Activated CD4-positive, alpha-beta T cell treated with anti-CD3 and anti-CD28 coated beads, Interleukin-2, amount 50 U/mL, for 24 hours (primary cell): ENCODE results near the gene MRPL32.

Experiments
- DNase-seq, 2 donors: peaks; one replicate each; pipeline ENCODE4 v3.0.0-alpha.2; 2020; ENCODE audit warnings: low read depth in 1 of 2, low spot score in 1 of 2

MRPL32 gene

DNA sequence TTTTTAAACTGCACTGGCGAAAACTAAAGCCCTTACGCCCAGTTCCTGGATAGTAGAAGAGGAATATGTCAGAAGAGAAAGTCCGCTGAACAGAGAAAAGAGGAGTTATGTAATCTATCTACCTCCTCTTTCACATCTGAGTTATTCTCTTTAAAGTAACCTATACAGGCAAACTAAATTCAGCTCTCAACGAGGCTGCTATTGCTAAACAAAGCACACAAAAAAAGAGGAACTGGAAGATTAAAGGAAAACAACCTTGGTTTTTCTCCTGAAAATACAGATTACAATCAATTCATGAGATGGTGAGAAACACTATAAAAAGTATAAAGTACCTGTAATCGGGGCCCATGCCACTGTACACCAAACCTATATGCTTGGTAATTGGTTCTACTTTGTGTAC, 6.0 kb upstream of the MRPL32 start:
- DNase-seq, result no peak

DNA sequence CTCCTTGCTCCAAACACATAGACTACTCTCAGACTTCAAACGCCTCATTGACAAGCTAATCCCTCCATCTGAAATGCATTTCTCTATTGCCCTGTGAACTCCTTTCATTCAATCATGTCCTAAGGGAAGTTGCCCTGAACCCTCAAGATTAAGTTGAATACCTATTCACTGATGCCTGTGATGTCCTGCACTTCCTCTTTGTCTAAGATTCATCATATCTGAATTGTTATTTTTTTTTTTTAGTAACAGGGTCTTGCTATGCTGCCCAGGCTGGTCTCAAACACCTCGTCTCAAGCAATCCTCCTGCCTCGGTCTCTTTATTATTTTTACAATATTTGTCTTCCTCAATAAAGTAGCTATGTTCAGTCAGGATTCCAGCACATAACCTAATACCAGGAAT, 3.4 kb upstream of the MRPL32 start:
- no peak for DNase-seq

DNA sequence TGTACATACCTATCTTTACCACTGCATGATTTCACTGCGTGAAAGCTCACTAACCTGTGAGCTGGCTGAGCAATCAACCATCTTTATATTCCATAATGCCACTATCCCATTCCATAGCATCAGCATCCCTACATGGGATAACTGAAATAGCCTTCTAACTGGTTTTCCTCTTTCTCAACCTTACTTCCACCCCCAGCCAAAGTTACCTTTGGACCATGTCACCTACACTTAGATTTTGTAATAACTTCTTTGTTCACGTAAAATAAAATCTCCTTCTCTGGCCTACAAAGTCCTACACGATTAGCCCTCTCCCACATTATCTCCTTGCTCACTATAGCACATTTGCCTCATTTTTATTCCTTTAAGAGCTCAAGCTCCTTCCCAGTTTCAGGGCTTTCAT, 2.7 kb upstream of the MRPL32 start:
- no peak for DNase-seq

DNA sequence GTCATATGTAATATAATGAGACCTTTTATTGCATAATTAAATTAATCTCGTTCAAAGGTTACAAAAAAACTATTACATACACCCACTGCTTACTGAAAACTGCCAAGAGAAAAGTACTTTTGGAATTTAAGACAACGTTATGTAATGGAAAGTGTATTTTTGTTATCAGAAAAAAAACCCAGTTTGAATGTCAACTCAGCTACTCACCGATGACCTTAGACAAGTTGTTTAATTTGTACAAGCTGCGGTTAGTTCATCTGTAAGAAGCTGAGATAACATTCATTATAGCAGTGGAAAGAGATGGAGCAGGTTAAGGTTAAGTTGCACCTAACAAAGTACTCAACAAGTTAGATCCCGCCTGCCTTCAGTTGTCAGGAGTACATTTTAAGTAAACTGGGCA, 1.3 kb upstream of the MRPL32 start:
- no peak for DNase-seq

DNA sequence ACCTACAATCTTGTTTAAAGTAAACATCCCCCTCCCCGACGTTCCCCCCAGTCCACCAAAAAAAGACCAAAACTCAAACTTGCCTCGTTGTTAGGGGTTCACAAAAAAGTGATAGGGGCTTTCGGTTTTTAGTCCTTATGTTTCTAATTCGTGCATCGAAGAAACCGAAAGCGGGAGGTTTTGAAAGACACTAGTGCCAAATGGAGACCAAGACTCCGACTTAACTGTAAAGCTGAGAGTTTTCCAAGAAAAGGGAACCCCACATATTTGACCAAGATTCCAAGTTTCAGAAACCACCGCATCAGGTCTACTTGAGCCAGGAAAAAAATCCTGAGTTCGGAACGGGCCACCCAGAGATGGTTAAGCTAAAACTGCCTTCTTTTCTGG, 736 bp upstream of the MRPL32 start:
- no peak for DNase-seq

DNA sequence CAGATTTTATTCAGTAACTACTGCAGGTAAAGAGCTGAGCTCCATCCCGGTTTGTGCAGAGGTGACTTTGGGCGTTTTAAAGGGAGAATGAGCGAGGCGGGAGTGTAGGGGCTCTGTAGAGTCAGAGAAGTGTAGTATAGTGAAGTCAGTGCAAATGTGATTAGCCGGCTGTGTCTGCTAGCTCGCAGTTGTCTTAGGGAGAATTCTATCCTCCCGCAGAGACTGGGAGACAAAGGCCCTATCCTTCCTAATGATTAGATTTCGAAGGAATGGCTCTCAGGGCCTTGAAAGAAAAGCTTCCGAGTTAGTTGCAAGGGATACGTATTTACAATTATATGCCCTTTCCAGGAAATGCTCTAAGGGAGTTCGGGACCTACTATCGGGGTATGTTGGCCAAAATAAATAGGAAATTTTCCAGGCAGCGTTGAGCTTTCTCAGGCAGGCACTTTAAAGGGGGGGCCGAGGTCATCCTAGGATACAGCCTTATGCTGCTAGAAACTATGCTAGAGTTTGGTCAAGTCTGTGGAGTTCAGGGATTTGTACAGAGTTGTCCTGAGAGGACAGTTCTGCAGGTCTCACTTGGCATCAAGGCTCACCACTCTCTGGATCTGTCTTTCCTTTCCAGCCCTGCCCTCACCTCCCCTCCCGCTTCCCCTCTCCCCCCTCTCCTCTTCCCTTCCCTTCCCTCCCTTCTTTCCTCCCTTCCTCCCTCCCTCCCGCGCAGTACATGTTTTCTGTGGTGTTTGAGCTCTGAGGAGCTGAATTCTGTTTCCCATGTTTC, 825 bp downstream of the MRPL32 start:
- DNase-seq, result no peak

DNA sequence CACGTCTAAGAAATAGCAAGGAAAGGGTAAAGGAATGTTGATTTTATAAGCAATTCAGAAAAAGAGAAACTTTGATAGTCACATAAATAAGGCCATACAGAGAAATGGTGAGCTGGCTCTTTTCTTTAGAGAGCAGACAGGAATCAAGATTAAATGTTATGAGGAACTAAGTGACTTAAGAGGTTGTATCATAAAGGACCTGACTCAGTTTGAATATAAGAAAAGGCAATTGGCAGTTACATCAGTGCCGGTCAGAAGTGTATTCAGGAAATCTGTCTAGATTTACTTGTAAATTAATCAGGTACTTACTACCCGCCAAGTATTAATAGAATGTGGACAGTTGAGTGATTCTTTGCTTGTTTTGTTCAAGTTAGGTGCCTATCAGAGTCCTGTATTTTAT, 2.1 kb downstream of the MRPL32 start:
- DNase-seq, result no peak

DNA sequence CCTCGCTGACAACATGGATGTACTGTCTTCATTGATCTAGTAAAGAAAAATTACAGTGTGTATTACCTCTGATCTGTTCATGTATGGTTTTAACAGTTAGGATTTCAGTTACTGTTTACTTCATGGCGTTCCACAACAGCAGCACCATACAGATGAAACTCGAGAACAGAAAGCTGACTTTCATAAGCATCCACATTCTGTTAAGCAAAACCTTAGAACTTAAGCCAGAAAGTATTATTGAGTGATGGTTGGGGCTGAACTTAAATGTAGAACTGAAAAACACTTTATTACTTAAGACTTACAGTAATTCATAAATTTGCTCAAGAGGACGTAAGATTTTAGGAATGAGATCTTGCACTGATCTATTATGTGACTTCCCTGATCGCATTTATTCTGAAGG, 3.7 kb downstream of the MRPL32 start:
- no peak for DNase-seq

DNA sequence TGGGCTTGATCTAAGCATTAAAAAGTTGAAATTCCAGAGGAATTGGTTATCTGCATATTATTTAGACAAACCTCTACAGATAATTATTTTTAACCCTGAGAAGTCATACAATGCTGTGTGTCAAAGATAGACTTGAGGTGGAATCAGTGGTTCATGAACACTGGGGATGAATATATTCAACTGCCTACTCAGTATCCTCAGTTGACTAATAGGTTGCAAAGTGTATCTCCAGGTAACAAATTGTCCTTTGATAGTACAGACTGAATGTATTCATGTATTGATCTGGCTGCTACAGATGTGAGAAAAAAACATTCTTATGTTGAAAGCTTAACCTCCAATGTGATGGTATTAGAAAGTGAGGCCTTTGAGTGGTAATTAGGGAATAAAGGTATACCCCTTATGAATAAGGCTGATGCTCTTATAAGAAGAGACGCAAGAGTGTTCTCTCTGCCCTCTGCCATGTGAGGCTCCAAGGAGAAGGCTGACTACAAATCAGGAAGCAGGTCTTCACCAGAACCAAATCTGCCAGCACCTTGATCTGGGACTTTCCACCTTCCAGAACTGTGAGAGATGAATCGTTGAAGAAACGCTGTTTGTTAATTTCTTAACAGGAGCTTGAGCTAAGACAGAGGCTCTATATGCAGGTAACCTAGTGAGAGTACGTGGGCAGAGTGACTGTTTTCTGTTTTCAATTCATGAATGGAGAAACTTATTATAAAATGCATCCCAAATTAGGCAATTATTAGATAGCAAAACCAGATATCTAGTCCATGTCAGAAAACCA, 7.5 kb downstream of the MRPL32 start:
- DNase-seq, result peak in 1 of 2 donors; percentile 5

DNA sequence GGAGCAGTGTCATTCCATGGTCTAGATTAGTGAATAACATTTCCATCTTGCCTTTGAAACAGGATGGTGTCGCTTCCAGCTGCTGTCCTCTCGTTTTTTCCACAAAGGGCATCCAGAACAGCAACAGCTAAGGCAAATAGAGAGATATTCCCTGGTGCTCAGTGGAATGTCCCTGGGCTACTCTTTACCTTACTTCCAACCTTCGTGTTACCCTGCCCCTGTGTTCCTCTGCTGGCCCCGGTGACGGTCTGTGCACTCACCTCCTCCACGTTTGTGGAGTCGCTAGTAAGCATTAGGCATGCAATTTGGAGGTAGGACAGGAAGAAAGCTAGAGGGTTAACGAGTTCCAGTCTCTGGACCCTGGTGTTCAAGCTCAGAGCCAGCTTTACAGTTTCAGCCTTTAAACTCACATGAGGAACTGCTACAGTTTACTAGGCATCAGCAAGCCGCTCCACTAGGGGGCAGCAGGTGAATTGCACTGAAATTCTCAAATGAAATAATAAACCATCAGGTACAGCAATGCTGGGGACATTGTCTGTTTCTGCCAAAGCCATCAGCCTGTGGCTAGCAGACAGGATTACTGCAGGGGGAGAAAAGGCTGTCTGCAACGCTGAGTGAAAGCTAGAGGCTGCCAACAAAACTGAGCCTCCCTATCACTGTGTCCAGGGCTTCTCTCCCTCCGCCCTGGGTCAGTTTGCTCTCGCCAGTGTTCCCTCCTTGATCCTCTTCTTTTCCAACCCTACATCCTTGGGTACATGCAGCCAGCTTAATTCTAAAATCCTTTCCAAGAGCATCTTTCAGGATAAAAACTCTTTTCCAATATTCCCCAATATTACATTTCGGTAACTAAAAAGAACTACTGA, 9.0 kb downstream of the MRPL32 start:
- DNase-seq, result peak; percentile 56 to 59

DNA sequence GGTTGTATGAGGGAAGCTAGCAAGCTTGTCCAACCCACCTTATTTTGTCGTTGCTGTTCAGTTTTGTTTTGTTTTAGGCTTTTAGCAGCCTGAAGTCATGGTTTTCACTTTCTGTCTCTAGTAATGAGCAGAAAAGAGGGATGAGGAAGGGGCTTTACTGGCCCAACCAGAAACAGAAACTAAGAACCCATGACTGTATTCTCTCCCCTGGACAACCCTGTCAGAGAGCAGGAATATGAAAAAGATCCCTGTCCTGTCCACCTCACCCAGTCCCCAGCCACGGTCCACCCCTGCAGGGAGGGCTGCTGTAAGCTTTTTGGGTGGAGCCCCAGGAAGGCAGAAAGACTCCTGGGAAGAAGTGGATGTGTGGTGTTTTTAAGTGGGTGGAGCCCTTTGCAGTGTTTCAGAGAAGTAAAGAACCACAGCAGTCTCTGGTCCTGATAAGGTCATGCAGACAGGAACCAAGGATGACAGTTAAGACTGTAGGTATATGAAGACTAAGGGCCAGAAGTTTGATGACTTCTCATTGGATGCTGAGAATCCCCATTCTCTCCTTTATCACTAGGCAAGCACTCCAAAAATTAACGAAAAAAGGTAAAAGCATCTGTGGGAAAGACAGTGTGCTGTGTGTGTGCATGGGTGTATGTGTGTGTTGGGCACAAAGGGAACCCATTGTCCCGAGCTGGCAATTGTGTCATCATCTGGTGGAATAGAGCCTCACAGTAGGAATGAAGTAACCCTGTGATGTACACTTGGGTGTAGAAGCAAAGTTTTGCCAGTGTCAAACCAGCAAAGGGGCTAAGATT, 13.8 kb downstream of the MRPL32 start:
- no peak for DNase-seq

DNA sequence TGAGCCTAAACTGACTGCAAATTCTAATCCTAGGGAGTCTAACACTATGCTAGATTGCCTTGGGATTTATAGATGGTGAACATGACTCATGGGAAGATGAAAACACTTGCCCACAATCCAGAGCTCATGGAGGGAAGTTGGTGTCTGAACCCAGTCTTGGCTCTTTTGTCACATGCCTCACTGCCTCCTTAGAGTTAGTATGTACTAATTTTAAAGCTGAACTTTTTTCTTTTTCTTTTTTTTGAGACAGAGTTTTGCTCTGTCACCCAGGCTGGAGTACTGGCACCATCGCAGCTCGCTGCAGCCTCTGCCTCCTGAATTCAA, 14.4 kb downstream of the MRPL32 start:
- DNase-seq, result no peak

DNA sequence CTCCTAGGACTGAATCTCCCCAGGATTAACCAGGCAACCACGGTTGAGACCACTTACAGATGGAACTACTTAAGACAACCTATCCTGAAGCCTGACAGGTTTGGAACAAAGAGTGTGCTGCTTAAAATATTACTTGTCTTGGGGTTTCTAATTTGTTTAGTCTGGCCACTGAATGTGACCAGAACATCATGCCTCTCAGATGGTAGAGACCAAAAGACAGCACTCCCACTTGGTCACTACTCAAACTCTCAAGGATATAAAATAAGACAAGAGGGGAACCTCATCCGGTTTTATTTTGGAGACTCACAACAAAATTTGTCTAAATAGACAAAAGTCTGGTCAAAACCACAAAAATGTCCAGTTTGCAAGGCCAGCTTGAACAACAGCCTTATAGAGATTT, 15.3 kb downstream of the MRPL32 start:
- DNase-seq, result no peak

DNA sequence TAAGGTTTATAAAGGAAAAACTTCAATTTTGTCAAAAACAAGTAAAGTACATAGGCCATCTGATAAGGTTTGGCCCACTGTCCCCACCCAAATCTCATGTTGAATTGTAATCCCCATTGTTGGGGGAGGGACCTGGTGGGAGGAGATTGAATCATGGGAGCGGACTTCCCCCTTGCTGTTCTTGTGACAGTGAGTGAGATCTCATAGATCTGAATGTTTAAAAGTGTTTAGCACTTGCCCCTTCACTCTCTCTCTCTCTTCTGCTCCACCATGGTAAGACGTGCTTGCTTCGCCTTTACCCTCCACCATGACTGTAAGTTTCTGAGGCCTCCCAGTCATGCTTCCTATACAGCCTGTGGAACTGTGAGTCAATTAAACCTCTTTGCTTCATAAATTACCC, 18.2 kb downstream of the MRPL32 start:
- DNase-seq, result no peak

DNA sequence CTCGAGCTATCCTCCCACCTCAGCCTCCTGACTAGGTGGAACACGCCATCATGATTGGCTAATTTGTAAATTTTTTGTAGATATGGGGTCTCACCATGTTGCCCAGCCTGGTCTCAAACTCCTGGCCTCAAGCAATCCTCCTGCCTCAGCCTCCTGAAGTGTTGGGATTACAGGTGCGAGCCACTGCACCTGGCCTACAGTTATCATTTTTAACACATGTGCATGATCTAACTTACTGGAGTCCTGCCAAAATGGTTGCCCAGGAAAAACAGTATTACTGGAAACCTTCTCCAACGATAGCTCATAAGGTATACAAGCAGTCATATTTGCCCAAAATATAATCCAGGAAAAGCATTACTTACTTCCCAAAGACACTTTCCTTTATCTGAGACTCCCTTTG, 20.2 kb downstream of the MRPL32 start:
- no peak for DNase-seq

DNA sequence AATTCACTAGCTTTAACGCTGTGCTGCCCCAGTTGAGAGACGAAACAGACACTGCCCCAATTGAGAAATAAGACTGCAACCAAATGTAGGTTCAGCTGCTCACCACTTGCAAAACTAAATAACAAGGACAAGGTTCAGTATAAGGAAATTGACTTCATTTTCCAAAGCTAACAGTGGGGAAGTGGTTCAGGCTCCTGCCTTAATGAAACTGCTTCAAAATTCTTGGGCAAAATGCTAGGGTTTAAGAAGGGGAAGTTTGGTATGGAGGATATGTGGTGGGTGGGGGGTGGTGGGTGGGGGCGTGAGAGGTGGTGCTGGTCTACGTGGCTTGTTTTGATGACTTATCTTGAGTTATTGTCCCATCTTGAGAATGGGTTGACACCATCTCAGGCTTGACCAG, 21.8 kb downstream of the MRPL32 start:
- no peak for DNase-seq

DNA sequence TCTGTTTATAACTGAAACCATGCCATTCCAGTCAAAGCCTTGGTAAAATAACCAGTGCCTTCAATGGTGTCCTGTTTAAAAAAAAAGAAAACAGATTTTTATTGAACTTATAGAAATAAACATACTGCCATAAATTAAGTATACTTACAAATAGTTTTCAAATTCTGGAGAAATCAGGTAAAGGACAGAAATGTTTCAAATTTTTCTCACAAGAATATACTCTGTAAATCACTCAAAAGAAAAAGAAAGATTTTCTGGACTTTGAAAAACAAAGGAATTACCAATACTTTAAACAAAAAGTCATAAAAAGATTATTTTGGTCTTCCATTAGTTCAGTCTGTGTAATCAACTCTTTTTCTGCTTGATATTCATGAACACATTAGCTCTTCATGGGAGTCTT, 23.9 kb downstream of the MRPL32 start:
- DNase-seq, result no peak

DNA sequence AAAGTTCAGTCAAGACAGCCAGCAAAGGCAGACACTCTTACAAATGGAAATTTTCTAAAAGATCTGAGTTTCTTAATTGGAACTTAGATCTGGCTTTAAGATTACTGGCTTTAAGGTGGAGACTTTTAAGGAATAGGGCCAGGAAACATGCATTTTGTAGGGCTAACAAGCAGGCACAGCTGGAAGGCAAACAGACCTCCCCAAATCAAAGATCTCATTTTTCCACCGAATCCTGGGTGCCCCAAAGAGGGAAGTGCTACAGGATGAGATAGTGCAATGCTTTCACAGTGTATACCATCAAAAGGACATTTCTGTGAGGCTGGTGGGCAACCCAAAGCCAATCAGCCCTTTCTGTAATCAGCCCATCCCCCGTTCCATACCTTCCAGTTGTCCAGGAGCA, 27.4 kb downstream of the MRPL32 start:
- no peak for DNase-seq

DNA sequence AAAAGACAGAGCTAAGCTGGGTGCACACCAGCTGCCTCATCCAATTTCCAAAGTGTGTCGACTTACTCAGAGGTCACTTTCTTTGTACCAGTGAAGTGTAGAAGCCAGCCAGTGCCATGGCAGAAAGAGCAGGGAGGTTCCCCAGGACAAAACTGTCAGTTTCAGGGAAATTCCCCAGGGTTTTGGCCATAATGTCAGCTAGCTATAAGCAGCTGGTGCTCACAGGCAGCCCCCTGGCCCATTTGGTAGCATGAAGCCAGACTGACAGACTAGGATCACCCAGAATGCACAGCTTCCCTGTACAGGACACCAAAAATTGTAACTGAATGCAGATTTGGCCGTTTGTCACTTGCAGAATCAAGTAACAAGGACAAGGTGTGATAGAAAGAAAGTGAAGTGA, 28.6 kb downstream of the MRPL32 start:
- no peak for DNase-seq

DNA sequence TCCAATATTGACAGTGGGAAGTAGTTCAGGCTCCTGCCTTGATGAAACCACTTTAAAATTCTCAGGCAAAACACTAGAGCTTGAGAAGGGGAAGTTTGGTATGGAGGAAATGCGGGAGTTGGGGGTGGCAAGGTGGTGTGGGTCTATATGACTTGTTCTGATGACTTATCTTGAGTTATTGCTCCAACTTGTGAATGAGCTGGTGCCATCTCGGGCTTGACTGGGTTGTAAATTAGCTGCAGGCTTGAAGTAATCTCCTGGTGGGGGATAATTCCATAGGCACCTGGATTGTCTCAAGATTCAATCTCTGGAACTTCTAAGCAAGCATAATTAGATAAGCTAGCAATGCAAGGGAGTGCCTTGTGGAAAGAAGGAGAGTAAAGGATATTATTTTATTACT, 29.0 kb downstream of the MRPL32 start:
- no peak for DNase-seq

DNA sequence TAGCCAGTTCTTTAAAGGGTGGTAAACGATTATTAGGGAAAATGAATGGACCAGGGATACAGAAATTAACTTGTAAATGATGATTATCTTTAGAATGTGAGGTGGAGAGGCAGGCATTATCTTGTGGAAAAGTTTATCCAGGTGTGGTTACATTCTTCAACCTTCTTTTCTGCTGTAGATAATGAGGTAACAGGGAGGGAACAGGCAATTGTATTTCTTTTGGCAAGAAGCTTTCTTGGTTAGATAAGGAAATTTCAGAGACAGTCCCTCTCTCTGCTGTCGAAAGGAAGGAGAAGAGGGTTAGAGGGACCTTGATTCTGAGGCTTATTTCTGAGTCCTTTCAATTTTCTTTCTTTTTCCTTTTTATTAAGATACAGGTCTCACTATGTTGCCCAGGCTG, 32.1 kb downstream of the MRPL32 start:
- no peak for DNase-seq
